H1 (cell line): Measurements from ENCODE around the gene L3MBTL1.

Source experiments
- CBX5 ChIP-seq: fragments of 300-800, 300-1000 bp; sonication (generic); IDR thresholded peaks from 2 replicates; pipeline ENCODE4 v1.7.1; 2016; ENCODE audit warnings: antibody characterized with exemption, low read length, low read depth
- CTCF ChIP-seq, 3 experiments: IDR thresholded peaks; 1 replicate in 2 of 3; 2 replicates in 1 of 3; pipeline versions ENCODE4 v1.5.1 to v1.6.1; 2011; ENCODE audit warnings: low read length in 3 of 3, mild to moderate bottlenecking in 3 of 3, inconsistent platforms in 2 of 3, low read depth in 1 of 3, moderate library complexity in 1 of 3; ENCODE audit not compliant: insufficient read depth in 1 of 3; ENCODE audit errors: control extremely low read depth in 1 of 3
- GTF2F1 ChIP-seq: IDR thresholded peaks from 2 replicates; pipeline ENCODE4 v1.6.1; 2012; ENCODE audit warnings: low read depth, low read length, improper control_type of control experiment, borderline replicate concordance
- JUND ChIP-seq: IDR thresholded peaks from 2 replicates; pipeline ENCODE4 v1.6.1; 2011; ENCODE audit warnings: mild to moderate bottlenecking, improper control_type of control experiment, low read length
- NRF1 ChIP-seq: IDR thresholded peaks from 2 replicates; pipeline ENCODE4 v1.6.1; 2011; ENCODE audit warnings: mild to moderate bottlenecking, low read depth, low read length, improper control_type of control experiment
- POLR2A ChIP-seq, 2 experiments: IDR thresholded peaks; 1 replicate in 1 of 2; 2 replicates in 1 of 2; pipeline ENCODE4 v1.6.1; 2011; ENCODE audit warnings: low read depth in 2 of 2, low read length in 2 of 2, mild to moderate bottlenecking in 2 of 2; ENCODE audit errors: control extremely low read depth in 1 of 2
- TAF1 ChIP-seq: IDR thresholded peaks from 2 replicates; pipeline ENCODE4 v1.6.1; 2011; ENCODE audit warnings: mild to moderate bottlenecking, low read depth, low read length
- TF ChIP-seq, protein P1 (sequence below): IDR thresholded peaks from 2 replicates; pipeline ENCODE4 v1.6.1; 2012; ENCODE audit warnings: inconsistent platforms

GRCh38 chr20:43584448-43585136 is 77.1 kb downstream of the L3MBTL1 start:
- no peak for TF ChIP-seq POLR2A (IDR thresholded peaks at IDR 0.05; ENCODE audit: control extremely low read depth in 1 of 2, low read depth in 2 of 2, low read length in 2 of 2)
- TF ChIP-seq JUND: no peak
- TF ChIP-seq CTCF (IDR thresholded peaks at IDR 0.05; ENCODE audit: control extremely low read depth in 1 of 3, insufficient read depth in 1 of 3, low read depth in 1 of 3, low read length in 3 of 3): no peak
- TF ChIP-seq TAF1: no peak
- TF ChIP-seq, protein P1, sequence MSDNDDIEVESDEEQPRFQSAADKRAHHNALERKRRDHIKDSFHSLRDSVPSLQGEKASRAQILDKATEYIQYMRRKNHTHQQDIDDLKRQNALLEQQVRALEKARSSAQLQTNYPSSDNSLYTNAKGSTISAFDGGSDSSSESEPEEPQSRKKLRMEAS: no peak
- no peak for TF ChIP-seq CBX5
- no peak for TF ChIP-seq GTF2F1
- TF ChIP-seq NRF1: no peak
